ENCODE results near the gene THAP4. TPM values are rescaled to one million over a fixed set of nuclear protein-coding genes. Genes with fewer than 3 reads are reported as not detected.

THAP4 gene
- total RNA-seq, 1 donor from 2014 or later = 82.9 TPM

DNA sequence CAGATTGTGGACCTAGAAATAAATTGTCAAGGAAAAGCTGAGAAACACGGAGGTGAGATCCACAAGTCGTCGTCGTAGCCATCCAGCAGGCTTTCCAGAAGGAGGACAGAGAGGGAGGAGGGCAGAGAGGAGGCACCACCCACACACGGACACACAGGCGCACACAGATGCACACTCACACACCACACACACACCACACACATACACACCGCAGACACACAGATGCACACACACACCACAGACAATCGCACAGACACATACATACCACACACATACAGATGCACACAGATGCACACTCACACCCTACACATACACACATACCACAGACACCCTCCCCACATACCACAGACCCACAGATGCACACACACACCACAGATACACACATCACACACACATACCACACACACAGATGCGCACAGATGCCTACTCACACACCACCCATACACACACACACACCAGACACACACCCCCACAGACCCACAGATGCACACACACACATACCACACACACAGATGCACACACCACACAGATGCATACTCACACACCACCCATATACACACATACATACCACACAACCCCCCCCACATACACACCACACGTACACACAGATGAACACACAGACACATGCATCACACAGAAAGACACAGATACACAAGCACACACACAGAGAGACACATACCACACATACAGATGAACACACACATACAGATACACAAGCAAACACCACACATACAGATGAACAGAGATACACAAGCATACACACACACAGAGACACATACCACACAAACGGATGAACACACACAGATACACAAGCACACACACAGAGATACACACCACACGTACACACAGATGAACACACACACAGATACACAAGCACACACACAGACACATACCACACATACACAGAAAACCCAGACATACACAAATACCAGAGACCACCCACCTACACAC is 91.2 kb downstream of the THAP4 start:
- DNase-seq (no peak), ATAC-seq (ENCODE audit: poor library complexity) (no peak)
- intact Hi-C loops (cut with DNase I) = no loop called here

DNA sequence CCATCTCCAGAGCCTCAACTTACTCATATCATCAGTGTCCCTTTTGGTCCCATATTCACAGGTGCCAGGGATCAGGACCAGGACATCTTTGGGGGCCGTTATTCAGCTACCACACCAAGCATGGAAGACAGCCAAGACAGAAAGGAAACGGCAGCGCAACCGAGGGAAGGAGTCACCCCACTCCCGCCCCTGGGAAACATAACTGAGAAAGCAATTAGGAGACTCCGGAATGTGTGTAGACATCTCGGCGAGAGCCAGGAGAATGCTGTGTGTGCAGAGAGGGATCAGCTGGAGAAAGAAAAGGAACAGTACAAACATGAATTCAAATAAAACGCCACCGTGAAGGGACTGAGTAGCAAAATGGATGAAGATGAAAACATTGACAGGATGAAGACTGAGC is 91.9 kb downstream of the THAP4 start:
- DNase-seq = no peak
- intact Hi-C loops (cut with DNase I) = no loop called here

DNA sequence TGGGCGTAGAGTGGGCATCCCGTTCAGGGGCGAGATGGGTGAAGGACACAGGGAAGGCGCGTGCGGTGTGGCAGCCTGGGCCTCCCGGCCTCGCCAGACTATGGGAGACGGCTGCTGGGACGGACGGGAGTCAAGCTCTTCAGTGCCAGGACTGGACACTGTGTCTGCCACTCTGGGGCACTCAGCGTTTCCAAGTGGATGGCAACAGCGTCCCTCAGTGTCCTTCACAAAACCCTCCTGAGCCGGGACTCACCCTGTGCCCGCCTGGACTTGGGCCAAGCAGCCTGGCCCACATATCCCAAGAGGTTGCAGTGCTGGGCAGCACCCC is 94.7 kb downstream of the THAP4 start:
- ATAC-seq (ENCODE audit: poor library complexity) (peak; percentile 66), DNase-seq (peak; percentile 60)
- intact Hi-C loops (cut with DNase I) = no loop called here

More for the DNA sequence above, 91.9 kb downstream of the THAP4 start:
- no peak for ATAC-seq (ENCODE audit: poor library complexity)

DNA sequence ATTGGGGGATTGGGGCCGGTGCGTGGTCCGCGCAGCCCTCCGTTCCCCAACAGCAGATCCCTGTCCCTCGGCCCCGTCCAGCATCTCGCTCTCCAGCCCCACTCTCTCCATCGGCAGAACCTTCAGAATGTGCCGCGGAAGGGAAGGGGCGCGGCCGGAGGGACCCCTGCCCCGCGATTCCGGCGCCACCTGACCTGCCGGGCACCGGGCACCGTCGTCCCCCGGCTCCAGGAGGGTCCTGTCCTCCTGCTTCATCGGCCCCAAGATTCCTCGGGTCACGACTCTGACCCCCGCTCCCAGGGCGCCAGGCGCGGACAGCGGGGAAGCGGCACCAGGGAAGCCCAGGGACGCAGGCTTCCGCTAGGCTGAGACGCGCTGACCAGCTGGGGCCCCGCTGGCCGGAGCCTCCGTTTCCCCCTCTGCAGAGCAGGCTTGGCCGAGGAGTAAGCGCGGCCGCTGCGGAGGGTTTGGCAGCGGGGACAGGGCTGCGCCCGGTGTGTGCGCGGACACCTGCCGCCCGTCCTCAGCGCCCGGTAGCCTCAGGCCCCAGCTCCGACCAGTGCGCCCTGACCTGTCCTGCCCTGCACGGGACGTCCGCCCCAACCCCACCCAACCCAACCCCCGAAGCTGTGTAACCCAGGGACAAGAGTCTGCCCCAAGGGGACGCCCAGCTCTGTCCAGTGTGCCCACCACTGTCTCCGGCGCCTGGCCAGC is 95.2 kb downstream of the THAP4 start:
- intact Hi-C loops (cut with DNase I) = no loop called here
- DNase-seq = no peak
- peak; percentile 32 for ATAC-seq (ENCODE audit: poor library complexity)

DNA sequence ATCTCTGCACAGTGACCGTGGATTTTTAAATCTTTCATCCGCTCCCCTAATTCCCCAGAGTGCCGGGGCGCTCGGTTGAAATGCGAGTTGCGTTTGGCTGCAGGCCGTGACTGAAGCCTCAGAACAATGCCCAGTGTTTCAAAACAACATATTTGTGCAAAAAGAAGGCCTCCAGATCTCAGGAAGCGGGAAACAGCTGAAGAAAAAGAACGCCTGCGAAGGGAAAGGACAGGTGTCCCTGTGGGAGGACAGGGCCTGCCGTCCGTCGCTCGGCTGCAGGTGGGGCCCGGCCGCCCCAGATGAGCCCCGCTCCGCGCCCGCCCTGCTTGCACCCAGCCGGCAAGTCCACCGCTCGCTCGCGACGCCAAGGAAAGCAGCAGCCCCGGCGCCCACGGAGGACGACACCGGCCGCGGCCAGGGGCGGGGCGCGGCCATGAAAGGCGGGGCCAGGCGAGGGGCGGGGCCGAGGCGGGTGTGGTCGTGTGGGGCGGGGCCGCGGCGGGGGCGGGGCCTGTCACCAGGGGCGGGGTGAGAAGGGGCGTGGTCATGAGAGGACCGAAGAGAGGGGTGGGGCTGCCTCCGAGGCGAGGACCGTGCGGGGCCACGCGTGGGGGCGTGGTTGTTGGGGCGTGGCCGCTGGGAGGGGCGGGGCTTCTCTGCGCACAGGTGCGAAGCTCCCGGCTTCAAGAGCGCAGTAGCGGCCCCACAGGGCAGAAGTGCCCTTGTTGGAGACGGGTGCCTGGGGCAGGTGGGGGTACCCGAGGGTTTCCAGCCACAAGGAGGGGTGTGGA is 96.0 kb downstream of the THAP4 start:
- DNase-seq = peak; percentile 55
- ATAC-seq (ENCODE audit: poor library complexity) = peak; percentile 76

DNA sequence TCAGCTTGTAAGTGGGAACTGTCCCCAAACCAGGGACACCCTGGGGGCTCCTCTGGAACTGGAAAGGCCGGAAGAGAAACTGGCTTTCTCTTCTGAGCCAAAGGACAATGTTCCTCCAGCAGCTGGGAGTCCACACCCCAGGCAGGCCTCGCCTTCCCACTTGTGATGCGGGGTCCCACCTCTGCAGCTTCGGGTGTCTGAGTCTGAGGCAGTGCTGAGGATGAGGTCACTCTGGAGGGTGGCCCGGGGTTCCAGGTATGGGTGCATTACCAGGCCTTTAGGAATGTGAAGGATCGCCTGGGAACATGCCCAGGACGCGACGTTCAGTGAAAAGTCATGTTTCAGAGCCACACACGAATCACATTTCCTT is 96.6 kb downstream of the THAP4 start:
- DNase-seq = no peak
- intact Hi-C loops (cut with DNase I) = no loop called here
- no peak for ATAC-seq (ENCODE audit: poor library complexity)

More for the DNA sequence above, 96.0 kb downstream of the THAP4 start:
- intact Hi-C loops (cut with DNase I) = no loop called here

DNA sequence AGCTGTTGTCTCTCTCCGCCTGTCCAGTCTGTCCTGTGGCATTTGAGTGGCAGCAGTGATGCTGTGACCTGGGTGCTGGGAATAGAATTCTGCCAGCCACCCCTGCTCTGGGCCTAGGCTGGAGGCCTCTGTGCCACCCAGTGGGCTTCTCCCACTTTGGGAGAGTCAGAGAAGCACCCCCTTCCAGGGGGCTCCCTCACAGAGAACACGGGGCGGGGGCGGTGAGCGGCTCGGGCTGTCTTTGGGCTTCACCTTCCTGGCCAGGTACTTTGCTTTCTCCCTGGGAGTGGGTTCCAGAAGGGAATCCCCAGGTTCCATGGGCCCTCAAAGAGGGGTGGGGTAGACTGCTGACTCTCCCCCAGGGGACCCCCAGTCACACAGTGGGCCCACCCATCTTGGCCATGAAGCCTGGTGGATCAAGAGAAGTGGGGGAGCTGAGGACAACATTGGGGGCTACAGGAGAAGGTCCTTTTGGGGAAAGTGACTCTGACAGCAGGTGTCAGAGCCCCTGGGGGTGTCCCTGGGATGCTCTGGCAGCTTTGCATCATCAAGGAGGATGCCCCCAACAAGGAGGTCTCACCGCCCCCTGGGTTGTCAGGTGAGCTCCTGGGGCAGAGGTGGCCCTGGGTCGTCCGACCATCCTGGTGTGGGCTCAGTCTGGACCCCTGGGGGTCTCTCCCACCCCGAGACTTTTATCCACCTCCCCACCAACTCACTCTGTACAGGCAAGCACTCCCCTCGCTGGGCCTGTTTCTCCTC is 97.2 kb downstream of the THAP4 start:
- ATAC-seq (ENCODE audit: poor library complexity) (no peak), DNase-seq (peak; percentile 31)
- intact Hi-C loops (cut with DNase I) = no loop called here

DNA sequence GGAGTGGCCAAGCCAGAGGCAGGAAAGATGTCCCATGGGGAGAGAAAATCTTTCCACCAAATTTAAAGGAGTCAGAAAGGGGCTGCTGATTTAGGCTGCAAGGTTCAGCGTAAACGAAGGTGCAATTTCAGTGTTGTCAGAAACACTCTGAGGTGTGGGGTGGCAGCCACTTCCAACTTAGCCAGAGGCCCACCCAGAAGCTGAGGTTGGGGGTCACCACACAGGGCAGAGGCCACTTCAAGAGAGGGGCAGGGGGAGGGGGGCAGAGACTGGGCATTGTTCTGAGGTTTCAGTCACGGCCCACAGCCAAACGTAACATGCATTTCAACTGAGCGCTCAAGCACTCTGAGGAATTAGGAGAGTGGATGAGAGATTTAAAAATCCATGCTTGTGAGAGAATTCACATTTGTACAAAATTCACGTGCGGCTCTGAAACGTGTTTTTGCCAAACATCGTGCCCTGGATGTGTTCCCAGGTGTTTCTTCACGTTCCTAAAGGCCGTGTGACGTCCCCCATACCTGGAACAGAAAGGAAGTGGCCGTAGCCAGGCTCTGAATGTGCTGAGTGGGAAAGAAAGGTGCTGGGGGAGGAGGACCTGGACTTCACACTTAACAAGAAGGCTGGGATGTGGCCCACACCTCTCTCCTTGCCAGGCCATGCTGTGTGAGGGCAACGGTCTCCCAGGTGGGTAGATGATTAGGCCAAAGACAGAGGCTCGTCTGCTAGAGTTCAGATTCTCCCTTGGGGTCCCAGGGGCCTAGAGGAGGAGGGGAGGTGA is 97.9 kb downstream of the THAP4 start:
- ATAC-seq (ENCODE audit: poor library complexity) (no peak), DNase-seq (peak; percentile 20)
- intact Hi-C loops (cut with DNase I) = no loop called here

DNA sequence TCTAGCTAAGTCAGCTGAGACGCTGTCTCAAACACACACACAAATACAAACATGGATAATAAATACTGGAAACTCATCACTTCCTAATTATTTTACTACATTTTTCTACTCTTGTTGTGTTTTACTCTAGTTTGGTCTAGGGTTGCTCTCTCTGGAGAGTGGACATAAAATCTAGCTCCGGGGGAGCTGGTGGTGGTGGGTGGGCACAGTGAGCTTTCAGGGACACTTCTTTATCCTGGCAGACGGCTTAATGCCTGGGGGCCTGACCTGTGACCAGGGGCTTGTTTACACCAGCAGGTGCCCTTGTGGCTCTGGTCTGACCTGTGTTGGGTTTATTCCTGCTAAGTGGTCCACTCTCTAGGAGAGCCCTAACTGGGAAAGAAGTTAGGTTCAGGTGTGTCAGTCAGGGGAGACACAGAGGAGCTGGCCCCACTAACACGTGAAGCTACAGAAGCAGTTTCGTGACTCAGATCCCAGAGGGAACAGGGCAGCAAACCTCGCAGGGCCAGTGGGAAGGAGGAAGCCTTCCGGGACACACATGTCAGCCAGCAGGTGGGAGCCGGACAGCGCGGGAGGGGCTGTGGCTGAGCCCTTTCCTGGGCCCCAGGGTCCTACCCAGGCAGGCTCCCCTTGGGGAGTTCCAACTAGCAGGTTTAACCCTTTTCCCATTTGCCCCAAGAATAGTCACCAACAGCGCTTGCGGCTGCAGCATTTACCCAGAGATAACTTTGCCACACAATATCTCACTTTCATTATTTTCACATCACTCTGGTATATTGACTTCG is 100.9 kb downstream of the THAP4 start:
- DNase-seq (no peak), ATAC-seq (ENCODE audit: poor library complexity) (no peak)
- intact Hi-C loops (cut with DNase I) = no loop called here

DNA sequence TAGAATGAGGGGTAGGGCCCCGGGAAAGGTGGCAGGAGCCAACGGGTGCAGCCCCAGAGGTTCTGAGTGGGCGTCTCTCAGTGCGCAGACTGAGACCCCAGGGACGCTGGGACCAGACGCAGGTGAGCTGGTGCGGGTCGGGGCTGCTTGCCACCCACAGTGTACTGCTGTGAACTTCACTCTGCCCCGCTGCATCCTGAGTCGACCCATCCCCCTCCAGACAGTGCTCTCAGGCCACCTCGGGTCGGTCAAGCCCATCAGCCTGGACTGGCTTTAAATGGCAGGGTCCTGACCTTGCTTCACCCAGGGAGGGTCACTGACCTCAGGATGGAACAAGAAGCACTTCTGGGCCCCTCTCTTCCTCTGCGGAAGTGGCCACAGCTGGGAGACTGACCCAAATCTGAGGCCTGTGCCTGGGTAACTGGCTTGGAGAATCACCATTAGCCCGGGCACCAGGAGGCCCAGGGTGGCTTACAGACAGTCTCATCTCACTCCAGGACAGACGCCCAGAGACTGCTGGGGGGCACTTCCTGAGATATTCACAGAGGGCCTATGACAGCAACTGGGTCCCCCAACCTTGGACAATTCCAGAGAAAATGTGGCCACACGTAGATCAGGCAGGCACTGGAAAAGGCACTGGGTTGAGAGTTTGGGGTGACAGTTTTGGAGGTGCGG is 102.1 kb downstream of the THAP4 start:
- intact Hi-C loops (cut with DNase I) = no loop called here
- no peak for DNase-seq
- no peak for ATAC-seq (ENCODE audit: poor library complexity)

Other genes starting within 250 kb of the THAP4 start
- gene STK25, start 128.6 kb downstream of the THAP4 start, total RNA-seq = 85.9 TPM
- 3.8 TPM for gene BOK, start 78.4 kb downstream of the THAP4 start, total RNA-seq
- 41.3 TPM for gene ATG4B, start 535 bp upstream of the THAP4 start, total RNA-seq
- 9.4 TPM for gene DTYMK, start 49.7 kb upstream of the THAP4 start, total RNA-seq
- 18.0 TPM for gene ING5, start 64.9 kb upstream of the THAP4 start, total RNA-seq
- gene D2HGDH, start 97.5 kb upstream of the THAP4 start, total RNA-seq = 19.0 TPM
- gene GAL3ST2, start 139.7 kb upstream of the THAP4 start, total RNA-seq = not detected
- not detected for gene NEU4, start 172.0 kb upstream of the THAP4 start, total RNA-seq
- gene PDCD1, start 221.7 kb upstream of the THAP4 start, total RNA-seq = 2.0 TPM
- not detected for gene RTP5, start 232.6 kb upstream of the THAP4 start, total RNA-seq